Fibroblast of villous mesenchyme (primary cell): ENCODE measurements around the gene SNED1. TPM values are rescaled to one million over a fixed set of nuclear protein-coding genes. Genes with fewer than 3 reads are reported as not detected.

Experiments used
- DNase-seq: peaks from one replicate; pipeline ENCODE4 v3.0.0-alpha.2; 2010; ENCODE audit warnings: low read depth
- H3K4me3 ChIP-seq: 2 replicates; pipeline ENCODE4 v1.5.1; 2011; ENCODE audit warnings: low read depth, mild to moderate bottlenecking, low read length
- CTCF ChIP-seq: IDR thresholded peaks from 2 replicates; pipeline ENCODE4 v1.5.1; 2012; ENCODE audit warnings: low read depth, mild to moderate bottlenecking, low read length; ENCODE audit not compliant: insufficient read depth
- total RNA-seq: library from RNA; depleted of rRNA; stranded (reverse); fragments of >200 nt; gene quantifications from 2 replicates; pipeline ENCODE4 v1.2.3, GENCODE V29; 2012

SNED1 gene
- total RNA-seq, 1 donor: 6.5 TPM

GRCh38 chr2:241109210-241110088, 111.0 kb downstream of the SNED1 start:
- no peak for TF ChIP-seq CTCF
- no peak overlapping the region for H3K4me3 ChIP-seq
- no peak for DNase-seq

- TF ChIP-seq CTCF: no peak
- no peak overlapping the region for H3K4me3 ChIP-seq
- DNase-seq: no peak
Measured at GRCh38 chr2:241110089-241110606, 111.7 kb downstream of the SNED1 start.

- TF ChIP-seq CTCF: no peak
- no peak for DNase-seq
- no peak overlapping the region for H3K4me3 ChIP-seq
Measured at GRCh38 chr2:241110607-241111439, 112.4 kb downstream of the SNED1 start.

- no peak for DNase-seq
- no peak overlapping the region for H3K4me3 ChIP-seq
- no peak for TF ChIP-seq CTCF
Measured at GRCh38 chr2:241111440-241111805, 113.0 kb downstream of the SNED1 start.

GRCh38 chr2:241112046-241112445, 113.6 kb downstream of the SNED1 start:
- DNase-seq: no peak
- H3K4me3 ChIP-seq: no peak overlapping the region
- no peak for TF ChIP-seq CTCF

GRCh38 chr2:241112592-241112991, 114.2 kb downstream of the SNED1 start:
- DNase-seq: no peak
- no peak for TF ChIP-seq CTCF
- no peak overlapping the region for H3K4me3 ChIP-seq
